Glomerular visceral epithelial cell (primary cell): ENCODE measurements around the gene UNC80.

Source experiments
- DNase-seq: peaks from one replicate; pipeline ENCODE4 v3.0.0-alpha.2; 2016; ENCODE audit errors: extremely low spot score

UNC80 gene

DNA sequence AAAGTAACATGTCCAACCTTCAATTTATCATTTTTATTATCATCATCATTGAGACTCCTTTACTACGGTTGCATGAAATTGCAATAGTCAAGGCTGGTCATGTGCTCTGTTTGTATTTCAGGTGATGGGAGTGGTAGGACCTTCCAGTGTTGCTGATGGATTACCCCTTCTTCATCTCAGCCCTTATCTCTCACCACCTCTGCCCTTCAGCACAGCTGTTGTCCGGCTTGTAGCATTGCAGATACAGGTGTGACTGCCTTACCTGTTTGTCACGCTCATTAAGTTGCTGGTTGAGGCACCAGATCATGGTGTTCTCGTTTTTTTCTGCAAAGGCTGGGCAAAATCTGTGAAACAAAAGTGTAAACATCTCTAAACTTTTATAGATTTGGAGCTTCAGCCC, 199.1 kb downstream of the UNC80 start:
- DNase-seq, result no peak

DNA sequence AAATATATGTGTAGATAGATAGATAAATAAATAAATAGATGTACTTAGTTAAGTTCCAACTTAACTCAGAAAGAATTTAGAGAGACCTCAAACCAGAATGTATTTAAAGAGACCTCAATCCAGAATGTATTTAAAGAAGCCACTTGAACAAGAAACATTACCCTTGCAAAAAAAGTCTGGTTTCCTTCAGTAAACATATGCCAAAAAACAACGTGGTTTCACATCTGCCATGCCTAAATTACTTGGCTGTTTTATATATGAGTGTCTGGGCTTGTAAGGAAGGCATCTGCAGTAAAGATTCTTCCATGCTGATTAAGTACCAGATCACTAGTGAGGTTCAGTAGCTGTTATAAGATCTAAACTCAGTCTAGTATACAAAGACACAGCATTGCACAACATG, 201.7 kb downstream of the UNC80 start:
- DNase-seq, result no peak

DNA sequence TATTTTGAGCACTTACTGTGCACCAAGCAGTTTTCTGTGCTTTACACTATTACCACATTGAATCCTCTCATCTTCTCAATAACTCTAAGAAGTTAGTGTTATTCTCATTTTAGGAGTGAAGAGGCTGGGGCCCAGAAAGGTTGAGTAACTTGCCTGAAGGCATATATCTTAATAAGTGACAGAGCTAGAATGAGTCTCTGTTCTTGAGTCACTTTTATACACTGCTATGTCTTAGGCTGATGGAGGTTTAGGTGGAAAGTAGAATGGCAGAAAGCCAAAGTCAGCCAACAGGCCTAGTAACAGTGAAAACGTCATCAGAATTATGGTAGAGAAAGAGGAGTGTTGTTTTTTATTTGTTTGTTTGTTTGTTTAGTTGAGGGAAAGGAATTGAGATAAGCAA, 202.9 kb downstream of the UNC80 start:
- no peak for DNase-seq

DNA sequence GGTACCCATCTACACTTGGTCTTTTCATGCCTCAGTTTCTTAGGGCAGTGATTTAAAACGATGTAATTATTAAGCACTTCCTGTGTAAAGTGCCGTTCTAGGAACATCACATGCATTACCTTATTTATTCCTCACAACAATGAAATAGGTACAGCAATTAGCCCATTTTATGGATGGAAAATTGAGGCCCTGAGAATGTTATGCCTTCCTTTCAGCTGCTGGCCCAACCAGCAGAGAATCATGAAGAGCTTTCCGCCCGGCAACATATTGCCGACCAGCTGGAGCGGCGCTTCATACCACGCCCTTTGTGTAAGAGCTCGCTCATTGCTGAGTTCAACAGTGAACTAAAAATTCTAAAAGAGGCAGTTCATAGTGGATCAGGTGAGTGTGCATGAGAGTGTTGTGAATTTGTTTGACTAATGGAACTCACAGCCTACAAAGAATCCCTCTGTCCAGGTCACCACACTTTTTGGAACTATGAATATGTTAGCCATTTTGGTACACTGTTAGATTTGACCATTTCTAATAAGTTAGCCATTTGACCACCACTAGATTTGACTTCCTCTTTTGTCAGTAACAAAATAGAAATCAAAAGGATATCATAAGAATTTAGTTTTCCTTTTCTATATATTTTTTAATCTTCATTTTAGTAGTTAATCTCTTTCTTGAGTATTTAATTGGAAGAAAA, 205.2 kb downstream of the UNC80 start:
- DNase-seq, result no peak

DNA sequence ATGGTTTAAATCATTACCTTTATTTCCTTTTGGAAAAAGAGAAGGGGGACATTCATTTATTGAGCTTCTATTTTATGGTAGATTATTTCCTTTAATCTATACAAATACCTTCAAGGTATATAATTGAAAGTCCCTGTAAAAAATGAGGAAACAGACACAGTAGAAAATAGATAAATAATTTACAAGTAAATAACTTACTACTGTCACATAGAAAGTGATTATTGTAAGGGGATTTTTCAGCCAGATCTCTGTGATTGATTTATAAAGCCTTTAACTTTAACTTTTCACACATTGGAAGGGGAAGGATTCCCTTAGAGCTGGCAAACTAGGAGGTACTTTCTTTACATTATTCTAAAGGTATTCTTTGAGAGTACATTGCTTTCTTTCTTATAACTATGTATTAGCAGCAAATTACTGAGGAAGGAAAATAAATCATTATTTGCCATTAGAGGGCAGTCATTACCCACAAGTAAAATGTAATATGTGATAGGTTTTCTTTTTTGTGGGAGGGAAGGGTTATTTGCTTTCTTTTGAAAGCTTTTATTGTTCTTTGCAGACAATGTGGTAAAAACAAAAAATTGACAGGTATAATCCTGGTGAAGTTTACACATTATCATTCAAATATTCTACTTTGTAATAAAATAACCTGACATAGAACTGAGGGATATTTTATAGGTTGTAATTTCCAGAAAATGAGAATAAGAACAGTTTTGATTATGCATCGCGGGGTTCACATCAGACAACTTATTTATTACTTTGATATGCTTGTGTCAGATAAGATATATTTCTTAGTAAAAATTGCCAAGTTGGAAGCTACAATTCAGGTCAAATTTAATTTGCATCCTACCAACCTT, 206.0 kb downstream of the UNC80 start:
- DNase-seq, result peak; percentile 45

DNA sequence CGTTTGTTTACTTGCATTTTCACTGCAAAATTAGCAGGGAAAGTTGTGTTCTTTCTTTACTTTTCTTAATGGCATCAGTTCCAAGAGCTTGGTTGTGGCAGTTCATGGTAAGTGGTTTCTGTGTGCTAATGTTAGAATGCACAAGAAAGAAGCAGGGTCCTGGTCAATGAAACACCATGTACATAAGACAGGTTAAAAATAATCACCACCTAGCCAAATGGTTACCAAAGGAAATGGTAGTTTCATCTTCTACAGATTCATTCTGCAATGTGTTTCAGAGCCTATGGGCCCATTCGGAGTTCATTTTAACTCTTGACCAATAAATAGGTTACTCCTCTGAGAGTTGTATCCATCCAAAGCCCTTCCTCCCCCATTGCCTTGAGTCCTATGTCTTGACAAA, 212.7 kb downstream of the UNC80 start:
- no peak for DNase-seq

DNA sequence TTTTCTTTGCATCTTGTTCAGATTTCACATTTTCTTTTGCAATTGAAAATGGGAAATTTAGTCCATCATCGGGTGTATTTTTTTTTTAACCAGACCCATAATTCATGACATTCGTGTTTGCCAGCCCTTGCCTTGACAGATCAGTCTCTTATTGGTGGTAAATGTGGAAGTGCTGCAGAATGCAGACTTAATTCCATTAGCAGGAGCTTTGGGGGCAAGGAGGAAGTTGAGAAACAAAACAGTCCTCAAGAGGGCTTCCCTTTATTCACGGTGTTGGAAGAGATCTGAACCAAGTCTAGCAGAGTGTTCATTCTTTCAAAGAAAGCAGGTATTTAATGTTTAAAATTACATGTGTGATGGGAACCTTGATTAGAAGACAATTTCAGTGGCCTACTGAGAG, 214.2 kb downstream of the UNC80 start:
- DNase-seq, result no peak

DNA sequence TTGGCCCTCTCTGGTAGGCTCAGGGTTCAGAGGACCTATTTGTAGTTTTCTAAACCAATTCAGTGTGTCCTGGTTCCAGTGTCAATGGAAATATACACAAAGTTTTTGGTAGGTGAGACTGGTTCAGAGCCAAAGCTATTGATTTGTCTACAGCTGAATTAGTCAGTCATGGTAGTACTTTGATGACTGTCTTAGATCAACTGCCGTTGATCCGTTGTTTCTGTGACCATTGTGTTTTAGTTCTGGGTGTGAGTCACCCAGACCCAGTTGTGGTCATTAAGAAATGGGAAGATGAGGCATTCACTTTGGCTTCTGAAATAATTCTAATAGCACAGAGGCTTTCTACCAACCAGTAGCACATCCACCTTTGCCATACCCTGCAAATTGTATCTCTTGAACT, 214.8 kb downstream of the UNC80 start:
- no peak for DNase-seq

GRCh38 chr2:209988010-209988409, 216.4 kb downstream of the UNC80 start:
- DNase-seq, result no peak

GRCh38 chr2:209990838-209991237, 219.2 kb downstream of the UNC80 start:
- no peak for DNase-seq

- no peak for DNase-seq
Measured at GRCh38 chr2:209993968-209994367, 222.3 kb downstream of the UNC80 start.

DNA sequence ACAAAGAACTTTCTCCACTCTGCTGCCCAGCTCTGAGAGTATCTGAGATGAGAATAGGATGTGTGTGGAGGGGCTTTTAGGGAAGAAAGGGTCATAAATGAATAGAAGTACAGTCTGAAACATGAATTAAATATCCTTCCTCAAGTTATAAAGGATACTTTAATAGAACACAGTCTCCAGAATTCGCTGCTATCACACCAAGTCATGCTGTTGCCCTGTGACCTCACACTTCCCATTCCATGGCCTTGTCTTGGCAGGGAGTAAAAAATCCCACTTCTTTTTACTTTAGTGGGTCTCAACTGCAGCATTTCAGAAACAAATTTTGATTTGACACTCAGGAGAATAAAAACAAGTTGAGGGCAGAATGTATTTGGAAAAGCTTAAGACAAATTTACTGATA, 227.0 kb downstream of the UNC80 start:
- DNase-seq, result no peak

- DNase-seq, result no peak
Measured at GRCh38 chr2:210000464-210001324, 229.1 kb downstream of the UNC80 start.

DNA sequence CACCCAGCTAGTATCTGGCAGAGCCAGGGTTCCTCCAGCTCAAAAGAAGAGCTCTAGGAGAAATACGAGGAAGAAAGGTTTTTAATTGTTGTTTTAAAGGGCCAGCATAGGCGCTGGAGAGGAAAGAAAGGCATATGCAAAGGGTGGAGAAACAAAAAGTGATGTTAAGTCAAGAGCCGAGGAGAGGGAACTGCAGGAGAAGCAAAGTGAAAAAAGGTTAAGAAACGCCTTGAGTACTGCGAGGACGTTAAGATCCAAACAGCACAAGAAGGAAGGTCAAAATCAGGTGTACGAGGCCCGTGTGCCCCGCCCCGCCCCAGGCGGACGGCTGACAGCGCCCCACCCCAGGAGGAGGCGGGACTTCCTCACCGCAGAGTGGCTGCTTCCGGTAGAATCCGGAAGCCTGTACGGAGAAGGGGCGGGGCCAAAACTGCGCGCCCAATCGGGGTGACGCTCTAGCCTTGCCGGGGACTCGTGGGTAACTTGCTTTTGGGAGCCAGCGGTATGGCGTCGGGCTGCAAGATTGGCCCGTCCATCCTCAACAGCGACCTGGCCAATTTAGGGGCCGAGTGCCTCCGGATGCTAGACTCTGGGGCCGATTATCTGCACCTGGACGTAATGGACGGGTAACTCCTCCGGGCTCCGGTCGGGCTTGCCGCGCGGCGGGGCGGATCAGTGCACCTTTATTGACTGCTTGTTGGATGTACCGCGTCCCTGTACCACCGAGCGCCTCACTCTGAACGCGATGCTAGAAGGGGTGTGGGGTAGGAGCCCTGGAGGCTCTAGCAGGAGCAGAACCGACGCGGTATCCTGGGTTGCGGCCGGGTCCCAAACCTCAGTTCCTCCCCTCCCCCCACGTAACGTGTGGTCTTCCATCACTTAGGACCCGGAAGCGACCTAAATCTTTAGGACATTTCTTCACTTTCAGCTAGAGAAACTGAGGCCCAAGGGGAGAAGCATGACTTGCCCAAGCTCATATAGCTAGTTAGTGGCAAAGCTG, 230.8 kb downstream of the UNC80 start, which contains the start of gene RPE:
Gene RPE (plus strand): TSS at position 481 of the 1,000 bp plus-strand sequence. CDS start 24 bp downstream, at position 505.
- peak; percentile 97 for DNase-seq

DNA sequence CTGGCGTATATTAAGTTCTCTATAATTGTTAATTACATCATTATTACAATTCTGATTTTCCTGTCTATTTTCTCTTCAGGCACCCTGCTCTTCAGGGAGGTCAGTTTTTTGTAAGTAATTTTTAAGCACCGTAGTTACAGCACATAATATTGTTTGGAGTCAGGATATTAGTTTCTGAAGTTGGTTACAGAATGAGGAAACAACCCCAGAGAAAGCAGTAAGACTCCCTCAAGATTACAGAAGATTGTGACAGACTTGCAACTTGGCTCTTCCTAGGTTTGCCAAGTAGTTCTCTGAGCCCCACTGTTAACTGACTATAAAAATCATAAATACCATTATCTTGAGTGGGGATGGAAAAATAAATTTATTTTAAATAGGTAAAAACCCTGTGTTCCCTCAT, 231.7 kb downstream of the UNC80 start:
- DNase-seq, result no peak

- DNase-seq, result no peak
Measured at GRCh38 chr2:210004881-210005280, 233.2 kb downstream of the UNC80 start.

DNA sequence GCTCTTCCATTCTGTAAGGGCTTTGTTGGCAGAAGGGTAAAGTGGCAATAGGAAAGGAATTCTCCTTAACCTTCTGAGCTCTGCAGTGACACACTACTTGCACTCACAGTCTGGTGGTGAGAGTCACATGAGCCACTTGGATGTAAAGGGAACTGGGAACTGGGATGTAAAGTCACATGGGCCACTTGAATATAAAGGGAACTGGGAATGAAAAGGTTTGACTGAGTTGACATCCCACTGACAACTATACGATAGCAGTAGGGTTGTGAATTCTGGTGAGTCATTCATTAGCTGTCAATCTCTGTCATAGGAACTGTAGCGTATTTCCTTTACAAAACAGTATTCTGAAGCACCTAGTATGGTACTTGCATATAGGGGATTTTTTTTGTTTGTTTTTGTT, 236.3 kb downstream of the UNC80 start:
- no peak for DNase-seq

DNA sequence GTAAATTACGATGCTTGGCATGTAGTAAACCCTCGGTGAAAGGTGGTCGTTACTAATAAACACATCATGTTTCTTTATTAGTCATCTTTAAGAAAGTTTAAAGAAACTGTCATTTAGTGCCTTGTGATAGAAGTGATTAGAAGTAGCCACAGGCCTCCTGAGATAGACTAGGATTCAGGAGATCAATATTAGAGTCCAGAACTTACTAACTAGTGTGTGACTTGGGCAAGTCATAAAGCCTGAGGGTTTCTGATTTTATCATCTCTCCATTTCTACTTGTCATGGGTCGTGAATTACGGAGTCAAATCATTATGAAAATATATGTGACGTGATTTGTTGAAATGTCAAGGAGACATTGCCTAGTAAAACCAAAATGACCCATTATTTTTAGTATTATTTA, 237.5 kb downstream of the UNC80 start:
- no peak for DNase-seq

GRCh38 chr2:210009896-210010295, 238.3 kb downstream of the UNC80 start:
- no peak for DNase-seq

DNA sequence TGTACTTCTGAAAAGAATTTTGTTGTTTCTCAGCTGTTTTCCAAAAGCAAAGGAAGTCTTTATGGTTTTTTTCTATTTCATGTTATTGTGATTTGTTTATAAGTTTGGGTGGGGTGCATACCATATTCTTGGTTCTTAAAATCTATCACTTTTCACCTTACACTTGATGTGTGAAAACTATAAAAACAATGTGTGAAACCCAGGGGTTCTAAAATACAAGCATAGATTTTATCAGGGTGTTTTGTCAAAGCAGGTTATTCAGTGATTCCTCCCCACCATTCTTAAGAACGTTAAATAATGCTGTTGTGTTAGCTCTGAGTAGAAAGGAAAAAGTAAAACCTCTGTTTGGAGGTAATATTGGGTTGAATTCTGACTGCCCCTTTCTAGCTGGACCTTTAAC, 248.5 kb downstream of the UNC80 start:
- DNase-seq, result no peak

DNA sequence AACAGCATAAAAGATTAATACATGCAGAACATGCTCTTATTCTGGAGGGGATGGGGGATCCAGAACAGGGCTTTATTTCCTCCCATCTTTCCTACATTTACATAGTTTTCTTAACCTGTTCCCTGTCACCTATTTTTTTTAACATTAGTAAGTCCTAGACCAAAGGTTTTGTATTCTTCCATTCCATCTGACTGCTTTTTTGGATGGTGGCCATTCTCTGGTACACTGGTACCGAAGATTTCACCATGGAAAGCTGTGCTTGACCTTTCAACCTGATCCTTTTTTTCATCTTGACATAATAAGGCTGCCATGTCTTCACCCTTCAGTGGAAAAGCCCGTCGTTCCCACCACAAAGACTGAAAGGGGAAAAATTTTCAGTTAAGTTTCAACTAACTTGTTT, 251.2 kb downstream of the UNC80 start:
- DNase-seq, result no peak
